ENCODE results near the gene C1orf56.

Gene C1orf56

DNA sequence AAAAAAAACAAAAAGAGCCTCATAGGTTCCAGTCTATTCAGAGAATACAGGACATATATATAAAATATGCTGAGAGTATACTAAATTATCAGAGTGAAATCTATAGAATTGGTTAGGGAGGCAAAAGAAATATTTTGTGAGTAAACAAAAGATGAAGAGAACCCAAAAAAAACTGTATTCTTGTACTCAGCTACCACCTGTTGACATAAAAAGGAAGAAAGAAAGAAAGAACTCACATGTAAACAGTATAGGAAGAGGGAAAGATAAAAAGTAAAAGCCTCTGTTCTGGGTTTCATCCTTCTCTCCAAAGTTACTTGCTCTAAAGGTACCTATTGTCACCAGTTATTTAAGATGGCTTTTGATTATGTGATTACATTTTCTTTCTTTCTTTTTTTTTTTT is 21.1 kb upstream of the C1orf56 start:
- no peak for DNase-seq

DNA sequence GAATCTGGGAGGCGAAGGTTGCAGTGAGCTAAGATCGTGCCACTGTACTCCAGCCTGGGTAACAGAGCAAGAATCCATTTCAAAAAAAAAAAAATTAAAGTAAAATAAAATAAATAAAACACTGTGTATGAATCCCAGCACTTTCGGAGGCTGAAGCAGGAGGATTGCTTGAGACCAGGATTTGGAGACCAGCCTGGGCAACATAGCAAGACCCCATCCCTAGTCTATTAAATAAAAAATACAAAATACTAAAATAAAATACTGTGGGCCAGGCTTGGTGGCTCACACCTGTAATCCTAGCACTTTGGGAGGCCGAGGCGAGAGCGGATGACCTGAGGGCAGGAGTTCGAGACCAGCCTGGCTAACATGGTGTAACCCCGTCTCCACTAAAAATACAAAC is 15.4 kb upstream of the C1orf56 start:
- DNase-seq = no peak

DNA sequence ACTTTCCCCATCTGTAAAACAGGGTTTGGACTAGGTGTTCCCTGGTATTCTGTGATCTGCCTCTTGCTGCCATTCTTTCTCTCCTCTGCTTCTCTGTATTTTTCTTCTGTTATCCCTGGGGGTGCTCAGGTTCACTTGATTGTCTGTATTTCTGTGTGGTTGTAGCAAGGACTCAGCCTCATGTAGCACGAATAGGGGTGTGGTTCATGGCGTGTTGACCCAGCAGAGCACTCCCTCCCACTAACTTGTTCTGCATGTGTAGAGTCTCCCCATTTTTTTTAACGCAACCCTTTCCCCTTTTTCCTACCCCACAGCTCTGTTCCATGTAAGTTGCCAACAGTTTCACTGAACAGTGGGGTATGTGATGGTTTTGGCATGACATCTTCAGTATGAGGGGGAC is 12.4 kb upstream of the C1orf56 start:
- DNase-seq = no peak

DNA sequence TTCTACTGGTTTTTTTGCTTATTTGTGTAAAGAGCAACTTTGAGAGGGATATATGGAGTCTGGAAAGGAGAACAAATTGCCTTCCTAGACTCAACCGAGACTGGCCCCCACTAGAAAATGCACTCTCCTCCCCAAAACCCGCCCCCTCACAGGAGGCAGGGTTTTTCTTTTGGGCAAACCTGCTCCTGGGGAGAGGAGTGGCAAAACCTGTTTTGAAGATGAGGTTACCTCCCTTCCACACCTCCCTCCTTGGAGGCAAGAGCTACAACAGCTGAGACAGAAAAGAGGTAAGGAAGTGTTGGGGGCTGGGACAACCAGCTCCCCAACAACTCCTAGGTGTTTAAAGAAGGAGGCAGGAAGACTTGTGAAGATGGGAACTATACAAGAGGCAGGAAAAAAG is 11.2 kb upstream of the C1orf56 start, which contains the start of gene BNIPL:
TSS of gene BNIPL (plus strand) at position 231 of the 400 bp plus-strand sequence. CDS start at position 371, 140 bp downstream.
- DNase-seq = no peak

DNA sequence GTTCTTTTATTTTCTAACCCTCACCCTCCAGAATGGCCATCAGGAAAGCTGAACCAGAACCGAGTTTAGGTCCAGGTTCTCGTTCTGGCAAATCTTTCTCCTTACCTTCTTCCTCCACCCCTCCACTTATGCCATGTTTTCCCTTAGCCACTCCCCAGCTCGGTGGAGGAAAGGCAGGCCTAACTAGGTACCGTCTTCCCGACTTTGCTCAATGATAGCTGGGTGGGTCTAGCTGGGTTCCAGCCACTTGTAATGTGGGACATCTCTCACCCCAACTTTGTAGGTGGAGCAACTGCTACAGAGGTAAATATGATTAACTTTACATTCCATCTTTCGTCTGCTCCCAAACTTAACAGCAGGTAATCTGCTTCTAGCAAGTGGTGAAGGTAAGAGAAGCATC is 10.5 kb upstream of the C1orf56 start:
- DNase-seq = no peak

DNA sequence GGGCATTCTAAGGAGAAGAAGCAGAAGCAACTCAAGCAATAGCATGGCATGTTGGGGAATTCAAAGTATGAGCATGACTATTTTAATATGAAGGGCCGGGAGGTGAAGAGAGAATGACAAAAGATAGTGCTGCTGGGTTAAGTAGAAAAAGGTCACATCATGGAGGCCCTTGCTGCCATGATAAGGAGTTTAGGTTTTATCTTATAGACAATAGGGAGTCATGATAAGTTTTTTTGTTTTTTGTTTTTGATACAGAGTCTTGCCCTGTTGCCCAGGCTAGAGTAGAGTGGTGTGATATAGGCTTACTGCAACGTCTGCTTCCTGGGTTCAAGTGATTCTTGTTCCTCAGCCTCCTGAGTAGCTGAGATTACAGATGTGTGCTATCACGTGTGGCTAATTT is 8.0 kb upstream of the C1orf56 start:
- no peak for DNase-seq

DNA sequence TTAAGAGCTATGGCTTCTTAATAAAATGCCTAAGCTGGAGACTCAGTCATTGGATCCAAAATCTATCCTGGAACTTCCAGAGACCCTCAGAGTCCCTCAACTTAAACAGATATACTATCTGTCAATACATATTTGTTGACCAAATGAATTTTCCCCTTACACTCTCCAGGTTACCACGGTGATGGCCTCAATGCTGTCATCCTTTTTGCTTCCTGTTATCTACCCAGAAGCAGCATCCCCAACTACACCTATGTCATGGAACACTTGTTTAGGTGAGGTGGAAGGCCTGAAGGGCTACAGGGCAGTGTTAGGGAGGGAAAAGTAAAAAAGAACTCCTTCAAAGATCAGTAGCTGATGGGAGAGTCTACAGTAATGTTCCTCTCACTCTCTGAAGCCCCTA is 4.4 kb upstream of the C1orf56 start:
- DNase-seq = no peak

DNA sequence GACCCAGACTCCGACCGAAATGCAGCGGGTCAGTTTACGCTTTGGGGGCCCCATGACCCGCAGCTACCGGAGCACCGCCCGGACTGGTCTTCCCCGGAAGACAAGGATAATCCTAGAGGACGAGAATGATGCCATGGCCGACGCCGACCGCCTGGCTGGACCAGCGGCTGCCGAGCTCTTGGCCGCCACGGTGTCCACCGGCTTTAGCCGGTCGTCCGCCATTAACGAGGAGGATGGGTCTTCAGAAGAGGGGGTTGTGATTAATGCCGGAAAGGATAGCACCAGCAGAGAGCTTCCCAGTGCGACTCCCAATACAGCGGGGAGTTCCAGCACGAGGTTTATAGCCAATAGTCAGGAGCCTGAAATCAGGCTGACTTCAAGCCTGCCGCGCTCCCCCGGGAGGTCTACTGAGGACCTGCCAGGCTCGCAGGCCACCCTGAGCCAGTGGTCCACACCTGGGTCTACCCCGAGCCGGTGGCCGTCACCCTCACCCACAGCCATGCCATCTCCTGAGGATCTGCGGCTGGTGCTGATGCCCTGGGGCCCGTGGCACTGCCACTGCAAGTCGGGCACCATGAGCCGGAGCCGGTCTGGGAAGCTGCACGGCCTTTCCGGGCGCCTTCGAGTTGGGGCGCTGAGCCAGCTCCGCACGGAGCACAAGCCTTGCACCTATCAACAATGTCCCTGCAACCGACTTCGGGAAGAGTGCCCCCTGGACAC is 534 bp downstream of the C1orf56 start:
- peak; percentile 46 to 53 for DNase-seq

DNA sequence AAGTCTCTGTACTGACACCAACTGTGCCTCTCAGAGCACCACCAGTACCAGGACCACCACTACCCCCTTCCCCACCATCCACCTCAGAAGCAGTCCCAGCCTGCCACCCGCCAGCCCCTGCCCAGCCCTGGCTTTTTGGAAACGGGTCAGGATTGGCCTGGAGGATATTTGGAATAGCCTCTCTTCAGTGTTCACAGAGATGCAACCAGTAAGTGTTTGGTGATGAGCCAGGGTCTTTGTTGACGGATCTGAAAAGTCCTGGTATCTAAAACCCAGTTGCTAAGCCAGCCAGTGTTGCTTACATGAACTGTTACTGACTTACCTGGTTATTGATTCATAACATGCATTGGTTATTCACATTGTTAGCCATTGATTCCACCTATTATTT is 1.1 kb downstream of the C1orf56 start:
- DNase-seq = no peak

DNA sequence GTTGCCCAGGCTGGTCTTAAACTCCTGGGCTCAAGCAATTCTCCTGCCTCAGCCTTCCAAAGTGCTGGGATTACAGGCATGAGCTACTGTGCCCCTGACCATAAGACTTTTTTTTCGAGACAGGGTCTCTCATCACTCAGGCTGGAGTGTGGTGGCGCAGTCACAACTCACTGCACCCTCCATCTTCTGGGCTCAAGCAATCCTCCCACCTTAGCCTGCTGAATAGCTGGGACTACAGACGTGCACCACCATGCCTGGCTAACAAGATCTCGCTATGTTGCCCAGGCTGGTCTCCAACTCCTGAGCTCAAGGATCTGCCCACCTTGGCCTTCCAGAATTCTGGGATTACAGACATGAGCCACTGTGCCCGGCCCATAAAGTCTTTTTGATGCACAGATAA is 1.9 kb downstream of the C1orf56 start:
- no peak for DNase-seq

DNA sequence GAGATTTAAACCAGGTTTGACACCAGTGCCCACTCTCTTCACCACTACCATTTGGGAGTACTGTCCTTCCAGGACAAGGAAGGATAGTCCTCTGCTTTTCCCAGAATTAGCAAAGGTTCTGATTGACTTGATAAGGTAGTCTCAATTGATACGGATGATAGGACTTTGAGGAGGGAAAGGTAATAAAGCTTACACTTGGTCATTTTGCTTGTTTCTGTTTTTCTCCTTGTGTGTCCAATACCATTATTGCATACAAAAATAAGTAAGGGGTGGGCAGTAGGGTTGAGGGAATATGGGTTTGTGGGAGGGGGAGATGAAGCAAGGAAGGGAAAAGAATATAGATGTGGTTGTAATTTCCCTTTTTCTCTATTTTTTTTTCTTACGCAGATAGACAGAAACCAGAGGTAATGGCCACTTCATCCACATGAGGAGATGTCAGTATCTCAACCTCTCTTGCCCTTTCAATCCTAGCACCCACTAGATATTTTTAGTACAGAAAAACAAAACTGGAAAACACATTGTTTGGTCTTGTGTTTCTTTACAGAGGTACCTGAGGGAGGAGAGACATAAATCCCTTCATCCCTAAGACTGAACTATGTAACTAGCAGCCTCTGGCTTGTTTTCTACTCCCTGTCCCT is 2.6 kb downstream of the C1orf56 start:
- DNase-seq = no peak

DNA sequence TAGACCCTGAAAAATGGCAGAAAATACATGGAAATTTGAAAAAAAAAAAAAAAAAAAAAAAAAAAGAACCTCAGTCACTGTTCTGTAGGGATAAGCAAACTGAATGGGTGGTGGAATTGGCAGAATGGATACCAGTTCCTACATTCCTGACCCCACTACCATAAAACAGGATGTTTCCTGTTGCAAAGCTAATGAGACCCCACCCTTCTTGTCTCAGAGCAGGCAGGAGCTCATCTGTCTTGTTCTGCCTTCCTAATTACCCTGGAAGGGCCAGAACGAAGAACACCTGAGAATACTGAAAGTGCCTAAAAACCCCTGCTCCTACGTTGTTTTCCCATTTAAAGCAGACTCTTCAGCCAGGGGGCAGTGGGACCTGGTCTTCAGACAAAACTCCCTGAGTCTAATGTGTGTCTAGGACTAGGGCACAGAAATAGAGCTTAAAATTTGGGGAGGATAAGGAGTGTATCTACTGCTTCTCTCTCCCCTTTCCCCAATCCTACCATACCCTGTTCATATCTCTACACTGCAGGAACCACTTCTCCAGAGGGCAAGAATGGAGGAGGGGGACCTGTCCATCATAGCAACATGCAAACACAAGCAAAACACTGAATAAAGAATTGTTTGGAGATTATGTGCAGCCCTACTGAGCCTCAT is 3.9 kb downstream of the C1orf56 start:
- no peak for DNase-seq

DNA sequence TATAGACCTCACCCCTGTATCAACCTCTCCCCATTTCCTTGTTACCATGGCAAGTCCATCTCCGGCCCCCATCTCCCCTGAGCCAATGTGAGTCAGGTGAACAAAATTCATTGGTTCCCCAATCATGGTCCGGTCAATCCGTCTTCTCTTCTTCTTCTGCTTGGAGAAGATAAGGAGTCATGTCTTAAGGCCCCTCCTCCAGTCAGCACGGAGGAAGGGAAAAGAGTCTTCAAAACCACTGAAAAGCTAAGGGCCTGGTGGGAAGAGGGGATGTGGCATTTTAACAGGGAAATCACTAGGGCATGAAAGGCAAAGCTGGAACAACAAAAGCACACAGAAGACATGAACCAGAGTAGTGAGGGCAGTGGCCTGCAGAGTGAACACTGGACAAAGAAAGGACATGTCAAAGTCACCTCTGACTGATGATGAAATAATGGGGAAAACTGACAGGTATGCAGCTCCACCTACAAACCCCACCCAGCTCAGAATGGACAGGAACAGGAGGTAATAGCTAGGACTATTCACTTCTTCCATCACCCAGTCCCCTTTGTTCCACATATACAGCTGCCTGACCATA is 7.5 kb downstream of the C1orf56 start:
- no peak for DNase-seq

DNA sequence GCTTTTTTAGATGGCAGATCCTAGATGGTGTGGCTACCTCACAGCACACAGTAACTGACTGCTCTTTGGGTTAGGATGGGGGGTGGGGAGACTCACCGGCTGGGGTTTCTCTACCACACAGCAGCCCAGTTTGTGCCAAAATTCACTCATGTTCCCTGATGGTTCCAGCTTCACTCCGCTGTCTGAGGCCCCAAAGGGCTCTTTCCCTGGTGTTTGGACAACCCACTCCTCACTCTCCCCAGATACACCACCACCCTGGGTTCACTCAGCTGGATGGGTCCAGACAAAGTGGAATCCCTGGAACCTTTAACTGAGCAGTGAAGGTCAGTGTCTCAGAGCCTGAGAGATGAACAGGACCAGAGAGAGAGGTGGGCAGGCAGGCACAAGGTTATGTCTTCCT is 8.0 kb downstream of the C1orf56 start:
- no peak for DNase-seq

DNA sequence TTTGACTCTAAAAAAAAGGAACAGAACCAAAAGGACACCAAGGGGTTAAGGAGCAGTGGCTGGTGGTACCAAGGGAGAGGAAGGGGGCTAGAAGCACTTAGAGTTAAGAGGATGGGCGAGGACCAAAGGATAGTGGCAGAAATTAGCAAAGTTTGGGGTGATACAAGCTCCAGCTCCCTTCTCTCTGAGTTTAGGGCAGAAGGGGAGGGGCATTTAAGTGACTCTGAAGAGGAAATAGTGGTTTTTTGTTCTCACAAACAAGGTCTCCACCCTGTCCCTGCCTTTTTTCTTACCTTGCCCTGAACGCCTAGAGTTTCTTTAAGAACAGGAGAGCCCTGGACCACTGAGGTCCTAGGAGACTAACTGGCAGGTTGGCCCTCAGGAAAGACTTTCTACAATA is 8.6 kb downstream of the C1orf56 start:
- no peak for DNase-seq

DNA sequence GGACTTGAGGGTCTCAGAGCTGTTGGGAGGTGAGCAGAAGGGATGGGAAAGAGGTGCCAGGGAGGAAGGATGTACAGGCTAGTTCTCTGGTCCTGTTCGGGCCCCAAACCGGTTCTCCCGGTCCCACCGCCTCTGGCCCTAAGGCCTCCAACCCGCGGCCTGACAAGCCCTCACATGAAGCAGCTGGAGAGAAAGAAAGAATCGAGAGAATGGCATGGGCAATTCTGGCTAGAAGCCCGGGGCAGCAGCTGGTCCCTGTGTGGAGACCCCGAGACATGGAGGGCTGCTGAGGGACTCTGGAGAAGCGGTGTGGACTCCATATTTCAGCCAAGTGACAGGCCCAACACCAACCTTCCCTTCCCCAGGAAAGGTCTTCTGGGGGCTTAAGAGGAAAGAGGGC is 11.1 kb downstream of the C1orf56 start:
- DNase-seq = no peak

DNA sequence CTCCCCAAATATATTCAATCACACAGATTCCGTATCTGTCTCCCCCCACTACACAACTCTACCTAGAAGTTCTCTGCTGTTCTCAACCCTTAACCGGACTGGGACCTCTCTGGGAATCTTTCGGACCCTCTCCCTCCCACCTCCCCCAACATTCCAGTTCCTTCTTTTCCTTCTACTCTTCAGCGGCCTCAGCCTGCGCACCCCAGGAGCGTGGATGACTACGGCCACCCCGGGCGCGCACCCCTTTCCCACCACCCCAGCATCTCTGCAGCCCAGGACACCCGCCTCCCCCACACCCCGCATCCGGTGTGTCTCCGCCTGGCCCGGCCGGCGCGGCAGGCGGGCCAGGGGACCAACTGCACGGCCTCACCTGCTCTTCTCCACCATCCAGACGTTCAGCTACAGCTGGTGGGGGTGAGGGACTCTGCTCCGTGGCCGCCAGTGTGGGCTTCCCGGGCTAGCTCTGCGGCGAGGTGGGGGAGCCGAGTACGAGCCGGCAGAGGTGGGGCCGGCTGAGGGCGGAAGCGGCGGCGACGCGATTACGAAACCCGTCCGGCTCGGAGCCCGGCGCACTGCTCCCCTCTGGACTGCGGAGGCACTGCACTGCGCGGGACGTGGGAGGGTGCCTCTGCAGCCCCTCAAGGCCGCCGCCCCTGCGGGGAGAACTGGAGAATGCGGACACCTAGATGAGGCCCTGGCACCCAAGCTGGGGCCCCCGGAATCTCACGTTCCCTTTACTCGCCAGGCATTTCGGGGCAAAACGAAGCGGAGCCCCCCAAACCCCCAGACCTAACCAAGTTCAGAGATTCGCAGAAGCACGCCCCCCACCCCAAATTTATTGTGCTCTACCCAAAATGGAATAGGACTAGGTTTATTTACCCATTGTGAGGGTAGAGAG is 11.8 kb downstream of the C1orf56 start, which contains the start of gene CDC42SE1:
TSS of gene CDC42SE1 (minus strand) at position 514 of the 898 bp plus-strand sequence. CDS start 3,892 bp downstream, outside the sequence.
- peak; percentile 85 to 86 for DNase-seq

DNA sequence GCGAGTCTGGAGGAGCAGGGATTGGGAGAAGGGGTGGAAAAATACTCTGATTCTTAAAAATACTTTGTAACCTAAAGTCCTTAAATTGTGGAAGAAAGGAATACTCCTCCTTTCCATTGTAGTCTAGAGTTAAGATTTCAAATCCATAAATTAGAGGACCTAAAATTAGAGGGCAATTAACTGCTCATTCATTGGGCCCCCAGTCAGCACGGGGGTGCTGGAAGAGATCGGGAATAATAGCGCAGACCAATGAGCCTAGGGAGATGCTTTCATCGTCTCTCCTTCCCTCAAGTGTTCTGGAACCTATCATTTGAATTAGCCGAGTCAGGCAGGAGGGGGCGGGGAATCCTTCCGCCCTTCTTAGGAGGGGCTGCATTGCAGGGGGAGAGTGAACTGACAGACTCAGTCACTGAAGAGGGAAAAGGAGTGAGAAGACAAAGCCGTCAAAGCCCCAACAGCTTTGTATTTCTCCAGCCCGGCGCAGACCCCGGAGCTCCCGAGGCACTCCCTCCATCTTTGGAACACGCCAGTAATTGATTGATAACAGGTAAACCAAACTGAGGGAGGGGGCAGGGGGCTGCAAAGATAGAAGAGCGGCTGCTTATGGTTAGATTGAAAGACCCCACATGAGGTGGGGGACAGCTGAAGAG is 12.6 kb downstream of the C1orf56 start, which contains the start of gene MLLT11:
TSS of gene MLLT11 (plus strand) at position 391 of the 650 bp plus-strand sequence. CDS start 6,828 bp downstream, outside the sequence.
- peak in 1 of 2 donors; percentile 23 for DNase-seq

DNA sequence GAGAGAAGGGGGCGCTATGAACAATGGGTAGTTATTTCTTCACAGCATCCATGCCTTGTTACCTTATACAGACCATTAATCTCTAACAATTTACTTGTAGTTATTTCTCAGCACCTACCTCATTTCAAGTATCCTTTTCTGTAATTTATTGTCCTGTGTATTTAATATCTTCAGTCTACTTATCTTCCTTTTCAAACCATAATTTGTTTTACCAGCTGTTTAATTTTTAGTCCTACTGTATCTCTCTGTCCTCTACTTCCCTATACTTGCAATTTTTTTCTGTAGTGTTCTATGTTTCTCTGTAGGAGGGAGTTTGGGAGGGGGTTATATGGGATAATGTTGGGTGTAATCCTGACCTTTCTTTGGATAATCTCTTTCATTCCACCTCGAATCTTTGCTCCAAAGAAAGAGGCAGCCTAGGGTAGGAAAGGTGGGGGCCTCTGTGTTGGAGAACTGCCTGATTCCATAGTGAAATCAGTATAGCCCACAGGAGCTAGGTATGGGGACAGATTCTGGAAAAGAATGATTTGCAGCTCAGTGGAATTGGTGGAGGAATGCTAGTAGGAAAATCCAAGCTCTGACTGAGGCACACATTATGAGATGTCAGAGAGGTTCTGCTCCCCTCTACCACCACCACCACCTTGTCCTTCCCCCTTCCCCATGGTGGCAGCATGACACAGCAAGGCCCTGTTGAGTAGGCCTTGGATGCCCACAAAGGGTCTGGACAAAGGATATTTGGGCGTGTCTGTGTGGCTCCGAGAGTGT is 13.3 kb downstream of the C1orf56 start:
- no peak for DNase-seq

DNA sequence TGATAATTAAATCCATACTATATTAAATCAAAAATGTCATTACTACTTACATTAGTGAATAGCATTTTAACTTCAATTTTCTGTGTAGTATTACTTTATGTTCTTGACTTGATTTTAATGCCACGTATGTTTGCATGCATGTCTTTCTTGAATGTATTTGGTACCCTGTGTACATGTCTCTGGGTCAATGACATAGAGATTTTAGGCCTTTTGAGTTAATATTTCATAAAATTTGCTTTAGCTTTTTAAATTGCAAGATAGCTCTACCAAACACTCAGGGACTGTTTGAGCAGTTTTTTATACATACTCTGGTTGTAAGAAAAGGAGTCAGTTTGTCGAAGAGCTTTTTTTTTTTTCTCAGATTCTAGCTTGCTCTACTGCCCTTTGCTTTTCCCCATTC is 14.2 kb downstream of the C1orf56 start:
- no peak for DNase-seq

DNA sequence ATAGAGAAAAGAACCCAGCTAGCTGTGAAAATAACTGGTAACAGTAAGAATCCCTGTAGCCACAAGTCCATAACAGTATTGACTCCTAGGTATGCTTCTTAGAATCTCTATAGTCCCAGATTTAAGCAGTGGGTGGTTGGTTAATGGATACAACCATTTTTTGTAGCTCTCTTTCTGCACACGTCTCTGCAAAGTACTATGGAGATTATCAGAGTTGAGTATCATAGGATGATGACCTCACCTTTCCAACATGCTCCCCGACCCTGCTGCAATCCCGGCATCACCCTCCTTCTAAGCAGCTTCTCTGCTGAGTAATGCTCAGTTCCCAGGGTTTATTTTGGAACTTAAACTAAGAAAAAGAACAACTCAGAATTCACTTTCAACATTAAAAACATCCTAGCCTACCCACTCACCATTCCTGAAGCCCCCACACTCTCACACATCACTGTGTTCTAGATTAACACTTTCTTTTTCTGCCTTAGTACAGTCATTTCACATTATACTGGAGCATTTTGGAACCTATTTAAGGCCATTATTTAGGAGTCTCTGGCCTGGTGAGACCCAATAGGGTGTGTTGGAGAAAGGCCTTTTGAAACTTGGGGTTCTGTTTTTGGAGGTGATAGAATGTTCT is 15.3 kb downstream of the C1orf56 start:
- DNase-seq = peak in 1 of 2 donors; percentile 67
